Fibroblast of lung (primary cell): ENCODE data around the gene TFF2. TPM values are rescaled to one million over a fixed set of nuclear protein-coding genes. Genes with fewer than 3 reads are reported as not detected.

Experiments
- DNase-seq, 2 donors: peaks; one replicate each; pipeline versions ENCODE4 v3.0.0 to v3.0.0-alpha.2; 2010; ENCODE audit warnings: low read depth in 2 of 2
- H2AFZ ChIP-seq: 2 replicates; pipeline ENCODE4 v1.5.1; 2012; ENCODE audit warnings: low read length, control low read depth, inconsistent platforms
- H3K27ac ChIP-seq: 2 replicates; pipeline ENCODE4 v1.5.1; 2011; ENCODE audit warnings: low read length, control low read depth; ENCODE audit not compliant: insufficient read depth
- H3K27me3 ChIP-seq: 2 replicates; pipeline ENCODE4 v1.5.1; 2011; ENCODE audit warnings: mild to moderate bottlenecking, low read length; ENCODE audit not compliant: control insufficient read depth, insufficient read depth
- H3K36me3 ChIP-seq: 2 replicates; pipeline ENCODE4 v1.5.1; 2011; ENCODE audit warnings: low read length; ENCODE audit not compliant: control insufficient read depth, insufficient read depth
- H3K4me1 ChIP-seq: 2 replicates; pipeline ENCODE4 v1.5.1; 2011; ENCODE audit warnings: low read length; ENCODE audit not compliant: control insufficient read depth, insufficient read depth; ENCODE audit errors: extremely low read depth
- H3K4me2 ChIP-seq: 2 replicates; pipeline ENCODE4 v1.5.1; 2011; ENCODE audit warnings: low read length, control low read depth; ENCODE audit not compliant: insufficient read depth; ENCODE audit errors: extremely low read depth
- H3K4me3 ChIP-seq, 4 experiments: fragments of 200-600 bp in 1 of 4; sonication (generic) in 1 of 4; replicated peaks in 1 of 4; 2 replicates each; pipeline ENCODE4 v1.5.1; 2011 to 2016; ENCODE audit warnings: low read length in 4 of 4, low read depth in 3 of 4, mild to moderate bottlenecking in 3 of 4, control low read depth in 2 of 4, inconsistent platforms in 1 of 4, mixed read lengths in 1 of 4; ENCODE audit not compliant: insufficient read depth in 1 of 4; ENCODE audit errors: control extremely low read depth in 1 of 4
- H3K79me2 ChIP-seq: 2 replicates; pipeline ENCODE4 v1.5.1; 2012; ENCODE audit warnings: mild to moderate bottlenecking, low read length, inconsistent platforms; ENCODE audit not compliant: control insufficient read depth, insufficient read depth
- H3K9ac ChIP-seq: 2 replicates; pipeline ENCODE4 v1.5.1; 2011; ENCODE audit warnings: mild to moderate bottlenecking, low read length, control low read depth; ENCODE audit not compliant: insufficient read depth
- H3K9me3 ChIP-seq: 2 replicates; pipeline ENCODE4 v1.5.1; 2012; ENCODE audit warnings: low read depth, low read length; ENCODE audit not compliant: control insufficient read depth, insufficient read depth
- H4K20me1 ChIP-seq: 2 replicates; pipeline ENCODE4 v1.5.1; 2011; ENCODE audit warnings: low read length; ENCODE audit not compliant: control insufficient read depth, insufficient read depth; ENCODE audit errors: extremely low read depth
- CTCF ChIP-seq, 2 donors: IDR thresholded peaks in 1 of 2; conservative IDR thresholded peaks in 1 of 2; 1 replicate in 1 of 2; 2 replicates in 1 of 2; pipeline ENCODE4 v1.5.1; 2011 to 2012; ENCODE audit warnings: low read length in 2 of 2, control low read depth in 1 of 2, inconsistent platforms in 1 of 2, low read depth in 1 of 2, mild to moderate bottlenecking in 1 of 2
- EZH2 ChIP-seq: IDR thresholded peaks from 2 replicates; pipeline ENCODE4 v1.5.1; 2012; ENCODE audit warnings: low read length, control low read depth, mild to moderate bottlenecking; ENCODE audit errors: missing control alignments
- polyA plus RNA-seq, 2 donors: library from polyadenylated mRNA; depleted of rRNA in 1 of 2; stranded (reverse) in 1 of 2; unstranded in 1 of 2; fragments of >200 nt; gene quantifications; 2 replicates each; pipeline ENCODE4 v1.2.1, GENCODE V29; 2011 to 2012; ENCODE audit warnings: missing spikeins in 1 of 2
- total RNA-seq: library from RNA; depleted of rRNA; stranded (reverse); fragments of >200 nt; gene quantifications from 2 replicates; pipeline ENCODE4 v1.2.1, GENCODE V29; 2014

TFF2 gene
- total and polyA plus RNA-seq, 2 donors (not counting 1 experiment from before 2014, with no cell fraction given): not detected

- H3K36me3 ChIP-seq: no peaks in the 10 kb centered on the region
- H3K9ac ChIP-seq: no peak overlapping the region
- no peaks in the 10 kb centered on the region for H3K9me3 ChIP-seq
- no peaks in the 10 kb centered on the region for H3K4me1 ChIP-seq
- H3K27me3 ChIP-seq: no peaks in the 10 kb centered on the region
- DNase-seq: no peak
- H3K27ac ChIP-seq: no peak overlapping the region
- no peak overlapping the region for H2AFZ ChIP-seq
- H3K4me3 ChIP-seq: no peak overlapping the region
- H4K20me1 ChIP-seq: no peaks in the 10 kb centered on the region
- no peaks in the 10 kb centered on the region for H3K79me2 ChIP-seq
- TF ChIP-seq EZH2: no peak
- TF ChIP-seq CTCF (conservative IDR thresholded peaks at IDR 0.05 in 1 of 2, IDR thresholded peaks at IDR 0.05 in 1 of 2; ENCODE audit: low read depth in 1 of 2, low read length in 2 of 2): no peak
- H3K4me2 ChIP-seq: no peak overlapping the region
Observed at GRCh38 chr21:42389449-42389835, 38.6 kb upstream of the TFF2 start.

GRCh38 chr21:42388740-42389448 lies 38.1 kb upstream of the TFF2 start:
- no peaks in the 10 kb centered on the region for H3K36me3 ChIP-seq
- TF ChIP-seq EZH2: no peak
- TF ChIP-seq CTCF (conservative IDR thresholded peaks at IDR 0.05 in 1 of 2, IDR thresholded peaks at IDR 0.05 in 1 of 2; ENCODE audit: low read depth in 1 of 2, low read length in 2 of 2): no peak
- H3K27ac ChIP-seq: no peak overlapping the region
- H3K9me3 ChIP-seq: no peaks in the 10 kb centered on the region
- DNase-seq: no peak
- H4K20me1 ChIP-seq: no peaks in the 10 kb centered on the region
- H3K4me3 ChIP-seq: no peak overlapping the region
- H3K4me2 ChIP-seq: no peak overlapping the region
- no peak overlapping the region for H2AFZ ChIP-seq
- H3K9ac ChIP-seq: no peak overlapping the region
- no peaks in the 10 kb centered on the region for H3K4me1 ChIP-seq
- no peaks in the 10 kb centered on the region for H3K79me2 ChIP-seq
- no peaks in the 10 kb centered on the region for H3K27me3 ChIP-seq

GRCh38 chr21:42387843-42388340 lies 37.1 kb upstream of the TFF2 start:
- Histone ChIP-seq H2AFZ (no peak overlapping the region), H3K79me2 (no peaks in the 10 kb centered on the region), H3K4me2 (no peak overlapping the region), H3K27me3 (no peaks in the 10 kb centered on the region), H3K9ac (no peak overlapping the region), H3K4me1 (no peaks in the 10 kb centered on the region), H3K4me3 (no peak overlapping the region), H3K27ac (no peak overlapping the region), H4K20me1 (no peaks in the 10 kb centered on the region), H3K9me3 (no peaks in the 10 kb centered on the region), H3K36me3 (no peaks in the 10 kb centered on the region)
- TF ChIP-seq EZH2: no peak
- no peak for DNase-seq
